ENCODE results near the gene NMNAT2.
"Not testable (repeated sequence)": the region's sequence is repeated elsewhere in the genome, so short reads cannot be mapped to it uniquely, and the experiment has no call there.

The NMNAT2 gene

DNA sequence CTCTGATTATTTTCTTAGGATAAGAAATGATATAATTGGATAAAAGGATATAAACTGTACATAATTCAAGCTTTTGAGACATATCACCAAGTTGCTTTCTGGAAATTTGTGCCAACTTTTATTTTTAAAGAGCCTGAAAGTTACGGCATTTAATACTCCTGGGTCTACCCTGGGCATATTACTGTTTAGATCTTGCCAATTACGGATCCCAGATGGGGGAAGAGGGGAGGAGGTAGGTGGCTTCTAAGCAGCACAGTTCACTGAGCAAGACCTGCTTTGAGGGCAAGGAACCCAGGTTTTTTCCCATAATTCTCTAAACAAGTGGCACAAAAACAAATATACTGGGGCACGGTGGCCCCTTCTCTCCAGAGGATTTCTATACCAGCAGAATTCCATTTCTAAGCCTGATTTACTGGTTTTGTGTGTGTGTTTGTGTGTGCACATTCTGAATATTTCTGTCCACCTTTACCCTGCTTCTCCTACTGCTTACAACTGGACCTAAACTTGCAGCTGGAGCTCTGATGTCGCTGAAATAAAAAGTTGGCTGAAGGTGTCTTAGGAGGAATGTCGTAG, 155.5 kb downstream of the NMNAT2 start:
- DNase-seq (ENCODE audit: low spot score): no peak

DNA sequence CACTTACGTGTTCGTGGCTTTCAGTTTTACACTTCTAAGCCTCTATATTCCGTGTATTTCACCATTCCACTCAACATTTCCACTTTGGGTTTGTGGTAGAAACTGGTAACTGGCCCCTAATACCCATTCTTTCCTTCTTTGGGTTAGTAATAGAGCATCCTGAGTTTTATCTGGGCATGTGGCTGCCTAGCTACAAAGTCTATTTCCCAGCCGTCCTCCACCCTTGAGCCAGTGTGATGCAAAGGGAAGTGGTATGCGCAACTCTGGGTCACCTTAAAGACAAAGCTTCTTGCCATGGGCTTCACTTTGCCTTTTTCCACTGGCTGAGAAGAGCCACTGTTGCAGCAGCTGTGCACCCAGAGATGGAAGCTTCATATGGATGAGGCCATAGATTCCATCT, 158.3 kb downstream of the NMNAT2 start:
- DNase-seq (ENCODE audit: low spot score): no peak

DNA sequence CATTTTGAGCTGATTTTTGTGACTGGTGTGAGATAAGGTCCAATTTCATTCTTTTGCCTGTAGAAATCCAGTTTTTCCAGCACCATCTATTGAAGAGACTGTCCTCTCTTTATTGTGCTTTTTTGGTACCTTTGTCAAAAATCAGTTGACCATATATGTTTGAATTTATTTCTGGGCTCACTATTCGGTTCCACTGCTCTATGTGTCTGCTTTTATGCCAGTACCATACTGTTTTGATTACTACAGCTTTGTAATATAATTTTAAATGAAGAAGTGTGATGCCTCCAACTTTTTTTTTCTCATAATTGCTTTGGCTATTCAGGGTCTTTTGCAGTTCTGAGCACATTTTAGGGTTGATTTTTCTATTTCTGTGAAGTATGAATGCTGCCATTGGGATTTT, 163.1 kb downstream of the NMNAT2 start:
- no peak for DNase-seq (ENCODE audit: low spot score)

DNA sequence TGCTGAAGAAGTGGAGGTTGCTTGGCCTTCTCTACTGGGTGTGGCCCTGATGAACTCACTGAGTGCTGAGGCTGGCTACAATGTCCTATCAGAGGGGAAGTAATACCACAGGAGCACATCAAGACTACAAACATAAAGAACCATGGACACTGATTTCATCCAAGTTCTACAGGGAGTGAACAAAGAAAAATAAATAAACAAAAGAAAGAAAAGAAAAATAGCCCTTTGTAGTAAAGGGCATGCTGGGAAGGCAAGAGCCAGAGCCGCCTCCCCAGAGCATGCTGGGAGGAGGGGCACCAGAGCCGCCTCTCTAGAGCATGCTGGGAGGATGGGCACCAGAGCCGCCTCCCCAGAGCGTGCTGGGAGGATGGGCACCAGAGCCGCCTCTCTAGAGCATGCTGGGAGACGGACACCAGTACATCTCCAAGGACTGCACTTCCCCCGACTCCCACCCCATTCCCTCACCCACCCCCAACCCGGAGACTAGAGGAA, 166.2 kb downstream of the NMNAT2 start:
- no peak for DNase-seq (ENCODE audit: low spot score)

DNA sequence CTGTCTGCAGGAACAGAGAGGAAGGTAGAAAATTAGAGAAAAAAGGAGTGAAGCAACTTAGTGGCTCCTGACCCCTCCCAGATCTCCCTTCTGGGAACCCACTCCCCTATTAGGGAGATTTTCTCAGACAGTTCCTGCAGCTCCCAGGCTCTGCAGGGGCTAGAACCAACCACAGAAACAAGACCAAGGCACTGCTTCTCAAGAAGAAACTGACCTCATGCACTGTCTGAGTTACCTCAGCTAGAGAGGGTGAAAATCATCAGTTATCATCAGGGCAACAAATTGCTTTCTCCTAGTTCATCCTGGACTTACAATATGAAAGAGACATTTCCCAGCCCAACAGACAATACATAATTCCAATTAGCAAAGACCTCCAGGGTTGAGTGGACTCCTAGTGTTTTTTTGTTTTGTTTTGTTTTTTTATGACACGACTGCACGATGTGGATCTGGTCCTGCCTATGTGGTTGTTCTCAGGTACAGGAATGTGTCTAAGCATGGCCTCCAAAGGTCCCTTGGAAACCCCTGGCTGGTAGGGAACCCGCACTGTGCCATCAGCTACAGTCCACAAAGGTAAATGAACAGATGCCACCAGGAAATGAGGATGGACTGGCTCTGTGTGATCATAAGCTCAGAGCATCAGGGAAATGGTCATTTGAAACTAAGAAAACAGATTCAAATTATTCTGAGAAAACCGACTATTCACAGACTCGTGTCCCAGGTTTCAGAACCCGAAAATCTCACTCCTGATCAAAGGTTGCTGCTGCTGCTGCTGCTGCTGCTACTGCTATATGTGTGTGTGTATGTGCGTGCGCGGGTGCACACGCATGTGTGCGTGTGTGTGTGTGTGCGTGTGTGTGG, 166.8 kb downstream of the NMNAT2 start:
- no peak for DNase-seq (ENCODE audit: low spot score)

DNA sequence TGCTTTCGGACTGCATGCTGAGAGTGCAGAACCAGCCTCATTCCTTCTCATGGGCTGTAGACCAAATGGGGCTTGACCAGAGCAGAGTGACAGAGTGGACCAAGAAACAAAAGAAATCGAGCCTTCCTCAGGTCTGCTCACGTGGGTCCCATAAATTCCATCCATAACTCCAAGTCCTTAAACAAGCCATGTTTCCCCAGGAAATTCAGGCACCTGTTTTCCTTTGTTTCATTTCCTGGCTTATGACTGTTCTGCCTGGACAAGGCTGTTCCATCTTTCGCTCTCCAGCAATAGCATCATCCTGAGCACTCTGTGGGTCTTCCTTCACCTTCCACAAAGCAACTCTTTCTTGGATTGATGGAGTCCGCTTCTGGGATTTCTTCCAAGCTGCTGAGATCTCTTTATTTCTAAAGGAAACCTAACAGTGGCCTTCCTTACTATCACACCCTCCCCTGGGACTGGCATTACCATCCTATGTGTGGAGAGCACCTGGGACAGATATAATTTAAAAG, 168.2 kb downstream of the NMNAT2 start:
- no peak for DNase-seq (ENCODE audit: low spot score)

DNA sequence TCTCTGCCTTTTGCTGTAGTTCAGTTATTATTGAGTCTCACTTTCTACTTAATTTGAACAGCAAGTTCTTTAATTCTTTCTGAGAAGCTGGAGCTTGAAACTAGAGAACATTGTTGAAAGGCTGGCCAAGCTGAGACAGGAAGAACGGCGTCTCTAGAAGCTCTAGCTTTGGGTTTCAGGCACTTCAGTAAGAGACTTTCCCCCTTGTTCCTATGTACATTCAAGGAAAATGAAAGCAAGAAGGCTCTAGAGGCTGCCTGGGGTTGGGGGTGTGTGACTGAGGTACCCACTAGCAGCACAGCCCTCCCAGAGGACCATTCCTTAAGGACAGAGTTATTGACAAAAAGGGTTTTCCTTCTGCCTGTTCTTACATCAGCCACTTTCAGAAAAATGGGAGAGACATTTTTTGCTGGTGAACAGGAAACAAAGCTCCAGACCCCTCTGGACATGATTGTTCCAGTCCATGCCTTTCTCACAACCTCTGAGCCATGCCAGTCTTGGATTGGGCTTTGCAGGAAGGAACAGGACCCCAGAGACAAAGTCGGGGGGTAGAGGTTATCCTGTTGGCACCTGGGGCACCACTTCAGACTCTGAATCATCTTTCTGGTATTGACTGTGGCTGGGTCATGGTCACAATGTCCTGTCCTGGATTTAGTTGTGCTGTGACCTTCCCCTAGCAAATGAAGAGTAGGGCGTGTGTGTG, 169.0 kb downstream of the NMNAT2 start:
- no peak for DNase-seq (ENCODE audit: low spot score)

DNA sequence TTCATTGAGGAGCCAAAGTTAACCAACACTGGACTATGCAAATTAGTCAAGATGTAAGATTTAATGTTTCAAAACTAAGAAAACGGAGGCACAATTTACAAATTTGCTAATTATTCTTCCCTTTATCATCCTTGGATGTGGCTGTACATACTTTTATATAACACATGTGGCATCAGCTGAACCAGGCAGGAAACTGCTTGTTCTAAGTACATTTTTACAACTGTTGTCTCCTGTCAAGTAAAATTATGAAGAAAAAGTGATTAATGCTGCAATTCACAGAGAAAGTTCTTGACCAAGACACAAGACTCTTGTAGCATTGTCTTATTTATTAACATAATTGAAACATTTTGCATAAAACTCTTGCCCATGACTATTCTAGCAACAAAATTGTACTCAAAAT, 170.2 kb downstream of the NMNAT2 start:
- no peak for DNase-seq (ENCODE audit: low spot score)

DNA sequence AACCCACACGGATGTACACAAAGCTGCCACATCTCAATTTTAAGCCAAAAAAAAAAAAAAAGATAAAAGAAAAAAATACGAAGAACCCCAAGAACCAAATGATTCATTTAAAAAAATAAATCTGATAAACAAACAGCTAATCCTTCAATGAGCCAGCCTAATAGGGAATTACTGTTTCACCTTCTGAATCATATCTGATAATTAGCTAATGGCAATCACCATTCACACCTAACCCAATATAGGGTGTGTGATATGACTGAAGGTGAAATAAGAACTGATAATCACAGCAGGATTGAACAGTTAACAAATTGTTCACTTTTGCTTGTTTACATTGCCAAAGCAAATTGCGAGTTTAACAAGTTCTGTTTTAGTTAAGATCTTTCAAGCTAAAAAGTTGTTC, 170.7 kb downstream of the NMNAT2 start:
- DNase-seq (ENCODE audit: low spot score): no peak

DNA sequence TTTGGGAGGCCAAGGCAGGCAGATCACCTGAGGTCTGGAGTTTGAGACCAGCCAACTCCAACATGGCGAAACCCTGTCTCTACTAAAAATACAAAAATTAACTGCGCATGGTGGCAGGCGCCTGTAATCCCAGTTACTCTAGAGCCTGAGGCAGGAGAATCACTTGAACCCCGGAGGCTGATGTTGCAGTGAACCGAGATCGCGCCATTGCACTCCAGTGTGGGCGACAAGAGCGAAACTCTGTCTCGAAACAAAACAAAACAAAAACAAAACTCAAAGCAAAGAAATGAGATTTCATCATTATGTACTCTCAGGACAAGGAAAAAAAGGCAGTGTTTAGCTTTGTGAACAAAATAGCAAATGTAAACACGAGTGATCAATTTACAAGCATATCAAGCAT, 171.1 kb downstream of the NMNAT2 start:
- no peak for DNase-seq (ENCODE audit: low spot score)

DNA sequence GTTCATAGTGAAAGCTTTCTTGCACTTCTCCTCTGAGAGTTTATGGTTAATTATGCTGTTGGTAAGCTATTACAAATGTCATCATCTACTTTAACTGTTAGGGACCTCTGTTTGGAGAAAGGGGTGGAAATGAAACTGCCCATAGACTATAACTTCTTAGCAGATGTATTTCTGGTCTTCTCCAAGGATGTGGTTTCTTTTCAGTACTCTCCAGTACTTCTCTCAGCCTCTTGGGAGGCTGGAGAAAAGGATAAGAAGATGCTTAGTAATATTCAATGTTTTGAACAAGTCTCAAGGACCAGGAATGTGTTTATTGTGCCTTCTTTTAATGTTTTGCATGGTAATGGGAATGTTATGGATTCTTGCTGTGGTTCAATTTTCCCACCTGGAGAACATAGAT, 171.7 kb downstream of the NMNAT2 start:
- DNase-seq (ENCODE audit: low spot score): no peak

DNA sequence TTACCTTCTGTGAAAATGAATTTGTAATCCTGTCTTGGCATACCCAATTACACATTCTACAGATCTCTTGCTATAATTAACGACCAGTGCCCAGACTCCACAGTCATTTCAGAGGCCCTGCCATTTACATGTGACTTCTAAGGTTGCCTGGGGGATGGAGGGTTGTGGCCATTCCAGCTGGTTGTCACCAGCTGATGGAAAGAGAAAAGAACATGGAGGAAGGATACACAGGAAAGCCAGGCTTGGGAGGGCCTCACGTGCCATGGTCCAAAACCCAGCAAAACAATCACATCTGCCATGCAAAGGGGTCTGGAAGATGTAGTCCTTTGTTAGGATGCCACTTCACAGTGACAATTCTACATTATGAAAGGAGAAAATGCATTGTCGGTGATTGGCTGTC, 172.8 kb downstream of the NMNAT2 start:
- DNase-seq (ENCODE audit: low spot score): no peak

DNA sequence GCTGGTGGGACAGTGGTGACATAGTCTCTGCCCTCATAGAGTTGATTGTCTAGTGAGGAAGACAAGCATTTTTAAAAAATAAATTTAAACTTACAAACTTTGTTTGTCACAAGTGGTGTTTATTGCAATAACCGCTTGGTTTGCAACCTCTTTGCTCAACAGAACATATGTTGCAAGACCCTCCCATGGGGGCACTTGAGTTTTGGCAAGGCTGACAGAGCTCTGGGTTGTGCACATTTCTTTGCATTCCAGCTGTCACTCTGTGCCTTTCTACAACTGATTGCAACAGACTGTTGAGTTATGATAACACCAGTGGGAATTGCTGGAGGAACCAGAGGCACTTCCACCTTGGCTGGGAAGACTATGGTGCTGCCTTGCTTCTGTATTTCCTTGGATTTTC, 173.7 kb downstream of the NMNAT2 start:
- no peak for DNase-seq (ENCODE audit: low spot score)

DNA sequence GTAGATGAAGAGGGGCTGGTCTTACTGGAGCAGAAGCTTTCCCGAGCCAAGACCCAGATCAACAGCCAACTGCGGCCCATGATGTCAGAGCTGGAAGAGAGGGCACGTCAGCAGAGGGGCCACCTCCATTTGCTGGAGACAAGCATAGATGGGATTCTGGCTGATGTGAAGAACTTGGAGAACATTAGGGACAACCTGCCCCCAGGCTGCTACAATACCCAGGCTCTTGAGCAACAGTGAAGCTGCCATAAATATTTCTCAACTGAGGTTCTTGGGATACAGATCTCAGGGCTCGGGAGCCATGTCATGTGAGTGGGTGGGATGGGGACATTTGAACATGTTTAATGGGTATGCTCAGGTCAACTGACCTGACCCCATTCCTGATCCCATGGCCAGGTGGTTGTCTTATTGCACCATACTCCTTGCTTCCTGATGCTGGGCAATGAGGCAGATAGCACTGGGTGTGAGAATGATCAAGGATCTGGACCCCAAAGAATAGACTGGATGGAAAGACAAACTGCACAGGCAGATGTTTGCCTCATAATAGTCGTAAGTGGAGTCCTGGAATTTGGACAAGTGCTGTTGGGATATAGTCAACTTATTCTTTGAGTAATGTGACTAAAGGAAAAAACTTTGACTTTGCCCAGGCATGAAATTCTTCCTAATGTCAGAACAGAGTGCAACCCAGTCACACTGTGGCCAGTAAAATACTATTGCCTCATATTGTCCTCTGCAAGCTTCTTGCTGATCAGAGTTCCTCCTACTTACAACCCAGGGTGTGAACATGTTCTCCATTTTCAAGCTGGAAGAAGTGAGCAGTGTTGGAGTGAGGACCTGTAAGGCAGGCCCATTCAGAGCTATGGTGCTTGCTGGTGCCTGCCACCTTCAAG, 174.8 kb downstream of the NMNAT2 start:
- DNase-seq (ENCODE audit: low spot score): no peak

DNA sequence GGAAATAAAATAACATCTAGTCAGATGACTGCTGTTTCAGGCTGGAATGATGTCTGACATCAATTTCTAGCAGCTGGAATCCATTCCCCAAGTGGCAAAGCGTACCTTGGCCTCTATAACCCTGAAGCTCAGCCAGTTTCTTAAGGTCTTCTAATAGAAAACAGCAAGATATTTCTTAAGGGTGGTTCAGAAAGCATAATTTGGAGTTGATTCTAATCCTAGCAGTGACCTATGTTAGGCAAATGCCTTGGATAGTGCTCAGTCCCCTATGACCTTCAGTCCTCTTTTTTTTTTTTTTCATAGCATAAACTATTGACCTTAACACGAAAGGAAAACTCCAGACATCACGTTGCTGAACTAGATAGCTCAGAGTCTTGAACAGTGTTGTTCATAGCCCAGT, 175.6 kb downstream of the NMNAT2 start:
- no peak for DNase-seq (ENCODE audit: low spot score)

DNA sequence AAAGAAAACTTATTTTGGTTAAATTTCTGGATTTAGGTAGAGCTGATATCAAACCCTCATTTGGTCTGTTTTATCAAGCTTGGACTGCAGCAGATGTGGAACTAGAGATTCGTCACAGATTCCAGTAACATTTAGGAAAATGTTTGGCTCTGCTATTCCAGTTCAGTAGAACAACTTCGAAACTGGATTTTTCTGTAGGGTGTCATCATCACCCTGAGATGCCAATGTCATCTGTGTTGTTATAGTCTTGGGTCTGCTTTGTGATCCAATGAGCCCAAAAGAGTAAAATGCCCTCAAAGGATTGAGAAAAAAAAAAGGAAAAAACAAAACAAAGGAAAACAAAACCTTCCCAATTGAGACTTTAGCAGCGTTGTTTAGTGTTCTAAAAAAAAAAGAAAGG, 176.7 kb downstream of the NMNAT2 start:
- DNase-seq (ENCODE audit: low spot score): no peak

DNA sequence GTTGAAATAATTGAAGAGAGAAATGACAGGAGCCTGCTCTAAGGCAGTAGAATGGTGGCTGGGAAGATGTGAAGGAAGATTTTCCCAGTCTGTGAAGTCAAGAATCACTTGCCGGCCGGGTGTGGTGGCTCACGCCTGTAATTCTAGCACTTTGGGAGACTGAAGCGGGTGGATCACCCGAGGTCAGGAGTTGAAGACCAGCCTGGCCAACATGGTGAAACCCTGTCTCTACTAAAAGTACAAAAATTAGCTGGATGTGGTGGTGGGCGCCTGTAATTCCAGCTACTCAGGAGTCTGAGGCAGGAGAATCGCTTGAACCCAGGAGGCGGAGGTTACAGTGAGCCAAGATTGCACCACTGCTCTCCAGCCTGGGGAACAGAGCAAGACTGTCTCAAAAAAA, 177.3 kb downstream of the NMNAT2 start:
- not testable (repeated sequence) for DNase-seq (ENCODE audit: low spot score)

DNA sequence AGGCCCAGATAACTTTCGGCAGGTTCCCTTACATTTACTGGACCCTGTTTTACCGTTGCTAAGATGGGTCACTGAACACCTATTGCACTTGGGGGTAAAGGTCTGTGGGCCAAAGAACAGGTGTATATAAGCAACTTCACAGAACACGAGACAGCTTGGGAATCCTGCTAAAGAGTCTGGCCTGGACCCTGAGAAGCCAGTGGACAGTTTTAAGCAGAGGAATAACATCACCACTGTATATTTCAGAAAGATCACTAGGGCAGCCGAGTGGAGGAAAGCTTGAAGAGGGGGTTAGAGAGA, 177.7 kb downstream of the NMNAT2 start:
- DNase-seq (ENCODE audit: low spot score): no peak

DNA sequence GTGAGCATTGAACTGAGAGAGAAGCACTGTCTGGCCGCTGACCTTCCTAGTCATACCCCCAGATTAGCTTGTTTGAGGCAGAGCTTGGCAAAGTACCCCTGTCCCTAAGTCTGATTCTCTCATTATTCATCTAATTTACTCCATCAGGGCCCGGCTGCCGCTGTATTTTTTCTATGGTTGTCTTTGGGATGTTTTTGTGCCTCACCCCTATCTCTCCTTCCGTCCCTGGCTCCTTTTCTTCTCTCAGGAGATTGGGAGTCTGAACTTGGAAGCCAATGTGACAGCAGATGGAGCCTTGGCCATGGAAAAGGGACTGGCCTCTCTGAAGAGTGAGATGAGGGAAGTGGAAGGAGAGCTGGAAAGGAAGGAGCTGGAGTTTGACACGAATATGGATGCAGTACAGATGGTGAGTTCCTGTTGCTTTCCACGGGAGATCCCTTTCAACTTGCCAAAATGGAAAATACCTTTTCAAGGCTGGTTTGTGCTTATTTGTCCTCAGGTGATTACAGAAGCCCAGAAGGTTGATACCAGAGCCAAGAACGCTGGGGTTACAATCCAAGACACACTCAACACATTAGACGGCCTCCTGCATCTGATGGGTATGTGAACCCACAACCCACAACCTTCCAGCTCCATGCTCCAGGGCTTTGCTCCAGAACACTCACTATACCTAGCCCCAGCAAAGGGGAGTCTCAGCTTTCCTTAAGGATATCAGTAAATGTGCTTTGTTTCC, 178.2 kb downstream of the NMNAT2 start:
- DNase-seq (ENCODE audit: low spot score): no peak

DNA sequence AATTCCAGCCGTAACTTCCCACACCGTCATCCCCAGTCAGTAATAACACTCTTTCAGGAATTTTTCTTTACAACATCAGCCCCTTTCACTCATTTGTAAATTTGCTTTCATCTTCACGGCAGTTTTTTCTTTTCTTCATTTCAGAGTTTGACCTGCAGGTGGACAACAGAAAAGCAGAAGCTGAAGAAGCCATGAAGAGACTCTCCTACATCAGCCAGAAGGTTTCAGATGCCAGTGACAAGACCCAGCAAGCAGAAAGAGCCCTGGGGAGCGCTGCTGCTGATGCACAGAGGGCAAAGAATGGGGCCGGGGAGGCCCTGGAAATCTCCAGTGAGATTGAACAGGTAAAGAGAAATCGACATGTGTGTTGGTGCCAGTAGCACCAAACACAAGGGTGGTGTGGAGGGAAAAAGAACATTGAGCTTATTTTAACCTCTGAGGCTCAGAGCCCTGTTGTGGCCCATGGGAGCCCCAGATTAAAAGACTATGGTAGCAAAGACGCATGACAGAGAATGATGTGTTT, 178.9 kb downstream of the NMNAT2 start:
- DNase-seq (ENCODE audit: low spot score): no peak

DNA sequence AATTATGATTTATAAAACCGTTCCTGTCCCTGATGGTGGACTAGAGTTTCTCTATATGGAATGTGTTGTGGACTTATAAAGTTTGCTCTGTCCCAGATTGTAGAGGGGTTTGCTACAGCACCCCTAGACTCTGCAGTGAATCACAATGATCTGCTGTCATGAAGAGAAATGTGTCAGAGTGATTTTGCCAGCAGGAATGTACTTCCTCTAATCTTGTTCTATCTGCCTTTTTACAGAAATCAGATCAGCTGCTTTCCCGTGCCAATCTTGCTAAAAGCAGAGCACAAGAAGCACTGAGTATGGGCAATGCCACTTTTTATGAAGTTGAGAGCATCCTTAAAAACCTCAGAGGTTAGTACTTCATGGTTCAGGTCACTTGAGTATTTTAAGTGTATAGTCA, 180.1 kb downstream of the NMNAT2 start:
- no peak for DNase-seq (ENCODE audit: low spot score)

All from CD4-positive, alpha-beta T cell treated with Interleukin-6 at 100 ng/mL for 8 hours (primary cell).